Heart right ventricle (tissue), 16 donors: ENCODE measurements around the gene RASL10A. TPM values are rescaled to one million over a fixed set of nuclear protein-coding genes. Genes with fewer than 3 reads are reported as not detected.
"Not testable (repeated sequence)": the region's sequence is repeated elsewhere in the genome, so short reads cannot be mapped to it uniquely, and the experiment has no call there.

ENCODE experiments used
- ATAC-seq, 8 donors: fragments of 200-7000 bp; cut with Tn5 transposase; one replicate each; pipeline ENCODE4 v1.9.1; 2020; ENCODE audit warnings: mild to moderate bottlenecking in 8 of 8, moderate library complexity in 8 of 8, moderate number of reproducible peaks in 1 of 8
- DNase-seq, 2 donors: peaks; one replicate each; pipeline ENCODE4 v3.0.0-alpha.2; 2020
- H3K27ac ChIP-seq, 10 donors: fragments of 200-600 bp; sonication (generic) in 2 of 10; one replicate each; pipeline versions ENCODE4 v1.5.0 to v1.8.0; 2020 to 2022; ENCODE audit warnings: mild to moderate bottlenecking in 3 of 10
- H3K27me3 ChIP-seq, 7 donors: fragments of 200-600 bp; one replicate each; pipeline ENCODE4 v1.8.0; 2021 to 2022; ENCODE audit warnings: mild to moderate bottlenecking in 2 of 7
- H3K36me3 ChIP-seq, 9 donors: fragments of 200-600 bp; sonication (generic) in 1 of 9; one replicate each; pipeline versions ENCODE4 v1.5.0 to v1.8.0; 2020 to 2022; ENCODE audit warnings: mild to moderate bottlenecking in 2 of 9
- H3K4me1 ChIP-seq, 9 donors: fragments of 200-600 bp; sonication (generic) in 1 of 9; one replicate each; pipeline versions ENCODE4 v1.5.0 to v1.8.0; 2020 to 2022; ENCODE audit warnings: mild to moderate bottlenecking in 4 of 9
- H3K4me3 ChIP-seq, 10 donors: fragments of 200-600 bp; sonication (generic) in 2 of 10; one replicate each; pipeline versions ENCODE4 v1.5.0 to v1.8.0; 2020 to 2022; ENCODE audit warnings: mild to moderate bottlenecking in 7 of 10, moderate library complexity in 2 of 10
- H3K9me3 ChIP-seq, 11 donors: fragments of 200-600 bp in 10 of 11; sonication (generic) in 2 of 11; one replicate each; pipeline versions ENCODE4 v1.5.0 to v1.8.0; 2013 to 2022; ENCODE audit warnings: mild to moderate bottlenecking in 2 of 11, control low read depth in 1 of 11, moderate library complexity in 1 of 11
- CTCF ChIP-seq, 9 donors: fragments of 200-600 bp; sonication (generic) in 2 of 9; IDR thresholded peaks; one replicate each; pipeline versions ENCODE4 v1.5.0 to v1.8.0; 2021 to 2022; ENCODE audit warnings: antibody characterized with exemption in 9 of 9, mild to moderate bottlenecking in 5 of 9, moderate library complexity in 1 of 9
- WGBS, 2 donors: extraction: QIAGEN DNeasy Blood & Tissue Kit; methylation state at CpG; one replicate each; pipeline ENCODE4 v1.1.7; 2013; ENCODE audit warnings: inconsistent platforms in 1 of 2; 5-methylcytosine and 5-hydroxymethylcytosine counted together
- intact Hi-C, 10 donors: fragments of 100-400 bp; cut with DNase I; formaldehyde crosslinking; loops; one replicate each; pipeline versions ENCODE4 v1.11.1 to v1.14.2; 2022
- long read RNA-seq, 3 donors: library from polyadenylated mRNA; unstranded; transcript quantifications; one replicate each; pipeline ENCODE4 v2.0.0, GENCODE V29; 2020 to 2021
- polyA plus RNA-seq, 2 donors: library from polyadenylated mRNA; stranded (reverse); fragments of 200-250 nt; gene quantifications; one replicate each; pipeline ENCODE4 v1.2.3, GENCODE V29; 2013
- total RNA-seq, 10 donors: library from RNA; stranded (reverse); fragmentation: NEBNext Ultra II Directional in 3 of 10; extraction: Animal tissue kit (Norgen Biotek cat#: 25700) in 3 of 10; gene quantifications; one replicate each; pipeline versions ENCODE4 v1.2.1 to v1.2.4, GENCODE V29; 2021 to 2023
- donor health status: Arrhythmogenic right ventricular cardiomyopathy.
- donor health status: ischemic (EF 13 %, LVEDD 7.1; RV severe dilation, severe dysfunction).
- donor health status: healthy with polysubstance abuse.
- donor health status: DM: no; HTN: yes; CAD: no.
- donor health status: DM: no; HTN: no; CAD: no.
- donor health status: ischemic (EF 25% LVEDD 6.9; RV normal size, moderate dysfunction).
- donor health status: ischemic (EF 25% LVEDD 5.7; RV mildly dilated, moderate dysfunction).
- donor health status: healthy.
- donor health status: DM: yes; HTN: yes; CAD: no.
- donor health status: Ischemic cardiomyopathy.
- donor health status: ischemic (EF 35%, LVEDD 5.7; RV mildly dilated, moderate dysfunction).
- donor health status: nonischemic (EF 11% LVEDD 7.7; RV severe dilation, severe dysfunction).
- donor health status: DM: yes; HTN: yes; CAD: no.
- donor health status: PGD.
- donor health status: ischemic (EF 29% LVEDD 5.4; RV normal size, mild dysfunction).
- donor health status: nonischemic (EF 23%, LVEDD 6.1; RV moderate dilation, normal function).

The RASL10A gene
- 1 to 10 TPM in 8 of 10 donors, under 1 TPM in 2; 0.87 to 4.3 (median 1.6) TPM for total RNA-seq
- 1 to 10 TPM; 3.1 to 3.8 TPM for polyA plus RNA-seq
- long read RNA-seq, donor 1, partial matches to known transcripts: 0 of 4 reads
- long read RNA-seq, donor 1, other reads (novel, unspliced or antisense): 2 of 4 reads
- long read RNA-seq, donor 2, partial matches to known transcripts: 0 of 5 reads
- long read RNA-seq, donor 2, other reads (novel, unspliced or antisense): 1 of 5 reads
- long read RNA-seq, donor 3, partial matches to known transcripts: 0 of 1 reads
- long read RNA-seq, donor 3, other reads (novel, unspliced or antisense): 1 of 1 reads

DNA sequence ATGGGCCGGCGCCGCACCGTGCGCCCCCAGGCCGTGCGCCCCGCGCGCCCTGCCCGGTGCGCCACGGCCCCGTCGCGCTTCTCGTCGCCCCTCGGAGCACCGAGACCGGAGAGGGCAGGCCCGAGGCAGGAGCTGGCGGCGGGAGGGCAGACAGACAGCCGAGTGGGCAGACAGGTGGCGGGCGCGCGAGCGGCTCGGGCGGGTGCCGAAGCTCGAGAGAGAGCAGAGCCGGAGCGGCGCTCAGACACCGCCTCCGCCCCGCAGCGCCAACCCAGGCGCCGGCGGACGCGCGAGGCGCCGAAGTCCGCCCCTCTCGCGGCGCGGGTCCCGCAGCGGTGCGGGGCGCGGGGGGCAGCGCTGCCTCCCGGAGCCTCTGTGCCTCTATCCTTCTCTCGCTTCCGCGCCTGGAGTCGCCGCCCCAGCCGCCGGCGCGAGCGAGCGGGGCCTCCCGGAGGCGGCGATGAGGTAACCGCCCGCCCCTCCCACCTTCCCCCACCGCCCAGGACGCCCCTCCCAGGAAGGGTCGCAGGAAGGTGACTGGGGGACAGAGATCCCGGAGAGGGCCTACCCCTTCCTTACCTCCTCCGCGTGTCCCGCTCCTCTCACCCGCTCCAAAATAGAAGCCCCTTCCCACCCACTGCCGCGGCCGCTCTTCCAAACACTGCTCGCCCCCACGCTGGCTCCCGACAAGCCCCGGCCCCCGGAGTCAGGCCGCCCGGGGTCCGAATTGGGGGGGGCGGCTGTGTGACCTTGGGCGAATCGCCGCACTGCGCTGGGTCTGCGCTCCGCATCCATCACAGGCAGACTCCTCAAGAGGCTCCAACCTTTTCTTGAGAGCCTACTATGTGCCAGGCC is at the start of gene RASL10A:
Gene RASL10A, minus strand, starts transcription at position 412 of the 855 bp plus-strand sequence. CDS start 451 bp downstream, outside the sequence.
- H3K4me1 ChIP-seq: peaks cover 25 to 52% (median 46%) of the 10 kb centered on the region in 9 donors
- no peak for ATAC-seq

DNA sequence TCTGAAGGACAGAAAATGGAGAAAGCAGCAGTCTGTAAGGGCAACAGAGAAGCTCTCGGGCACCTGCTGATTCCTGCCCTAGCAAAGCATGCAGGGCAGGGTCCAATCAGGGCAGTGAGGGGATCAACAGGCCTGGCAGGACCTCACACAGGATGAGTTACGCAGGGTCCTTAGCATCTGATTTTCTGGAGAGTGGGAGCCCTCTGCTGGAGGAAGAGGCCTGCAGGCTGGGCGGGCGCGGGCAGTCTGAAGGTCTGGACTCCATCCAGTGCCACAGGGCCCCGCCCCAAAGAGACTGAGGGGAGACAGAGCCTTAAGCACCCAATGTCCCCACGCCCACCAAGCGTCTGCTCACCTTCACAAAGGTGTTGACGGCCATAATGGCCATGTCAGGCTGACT is 44.0 kb upstream of the RASL10A start:
- Histone ChIP-seq H3K27me3 (no peaks in the 10 kb centered on the region), H3K9me3 (no peaks in the 10 kb centered on the region), H3K4me1 (peaks cover 0 to 24% (median 17%) of the 10 kb centered on the region in 9 donors), H3K4me3 (no peak overlapping the region), H3K36me3 (peaks cover 2 to 83% (median 38%) of the 10 kb centered on the region in 9 donors), H3K27ac (no peak overlapping the region)
- intact Hi-C loops: loop anchor here in 7 of 10 donors (1.0 to 5.0 kb wide), 4 partner anchors 52 to 57 kb away; partner anchors contain the start of gene GAS2L1 (in 6 of the 7)
- peak; percentile 38 to 83 (median 70) for TF ChIP-seq CTCF (IDR thresholded peaks at IDR 0.05)
- ATAC-seq (peak; percentile 70 to 90 (median 80)), DNase-seq (peak; percentile 64 to 66)
- 20 to 32% methylated on average over 9 of the region's 9 CpGs for WGBS, 2 donors

More for the DNA sequence above, at the start of gene RASL10A:
- H3K4me3 ChIP-seq: peak within 1 kb of the TSS; percentile 23 to 54 (median 44)
- TF ChIP-seq CTCF (IDR thresholded peaks at IDR 0.05): no peak
- H3K36me3 ChIP-seq: peaks cover 0 to 12% (median 0%) of the 10 kb centered on the region in 9 donors
- intact Hi-C loops: no loop called here
- H3K9me3 ChIP-seq: no peaks in the 10 kb centered on the region
- H3K27ac ChIP-seq: peak within 1 kb of the TSS in 3 of 10 donors; percentile 7 to 55 (median 34)
- H3K27me3 ChIP-seq: peaks cover 5 to 51% (median 27%) of the 10 kb centered on the region in 7 donors
- WGBS, 2 donors: 4 to 5% methylated on average over 72 to 103 of the region's 103 CpGs
- no peak for DNase-seq

- ATAC-seq, H3K9me3 ChIP-seq, H3K4me3 ChIP-seq, H3K27me3 ChIP-seq, H3K27ac ChIP-seq, DNase-seq: not testable (repeated sequence)
- Histone ChIP-seq H3K36me3 (peaks cover 2 to 94% (median 52%) of the 10 kb centered on the region in 9 donors), H3K4me1 (peaks cover 0 to 13% (median 6%) of the 10 kb centered on the region in 9 donors)
- intact Hi-C loops: loop anchor here in 4 of 10 donors (5.0 kb wide), 2 partner anchors 50 to 55 kb away; partner anchors contain the start of gene GAS2L1 (in 3 of the 4)
- 97% methylated on average over 12 of the region's 12 CpGs for WGBS, 2 donors
Measured at GRCh38 chr22:29357193-29357890, 41.8 kb upstream of the RASL10A start.

- 95% methylated on average over 8 of the region's 8 CpGs for WGBS, 2 donors
- intact Hi-C loops: no loop called here
- no peaks in the 10 kb centered on the region for H3K27me3 ChIP-seq
- H3K36me3 ChIP-seq: peaks cover 2 to 100% (median 83%) of the 10 kb centered on the region in 9 donors
- no peak overlapping the region for H3K27ac ChIP-seq
- TF ChIP-seq CTCF (IDR thresholded peaks at IDR 0.05): no peak
- no peaks in the 10 kb centered on the region for H3K9me3 ChIP-seq
- H3K4me1 ChIP-seq: no peaks in the 10 kb centered on the region
- no peak for ATAC-seq
- H3K4me3 ChIP-seq: no peak overlapping the region
- no peak for DNase-seq
Measured at GRCh38 chr22:29353860-29354259, 38.4 kb upstream of the RASL10A start.
